NCI-H2227 (cell line): ENCODE results near the gene RRP8.

Experiments used
- DNase-seq: peaks from one replicate; lab custom pipeline; 2025; ENCODE audit not compliant: unreplicated experiment; lab: John Stamatoyannopoulos, UW

RRP8 gene

DNA sequence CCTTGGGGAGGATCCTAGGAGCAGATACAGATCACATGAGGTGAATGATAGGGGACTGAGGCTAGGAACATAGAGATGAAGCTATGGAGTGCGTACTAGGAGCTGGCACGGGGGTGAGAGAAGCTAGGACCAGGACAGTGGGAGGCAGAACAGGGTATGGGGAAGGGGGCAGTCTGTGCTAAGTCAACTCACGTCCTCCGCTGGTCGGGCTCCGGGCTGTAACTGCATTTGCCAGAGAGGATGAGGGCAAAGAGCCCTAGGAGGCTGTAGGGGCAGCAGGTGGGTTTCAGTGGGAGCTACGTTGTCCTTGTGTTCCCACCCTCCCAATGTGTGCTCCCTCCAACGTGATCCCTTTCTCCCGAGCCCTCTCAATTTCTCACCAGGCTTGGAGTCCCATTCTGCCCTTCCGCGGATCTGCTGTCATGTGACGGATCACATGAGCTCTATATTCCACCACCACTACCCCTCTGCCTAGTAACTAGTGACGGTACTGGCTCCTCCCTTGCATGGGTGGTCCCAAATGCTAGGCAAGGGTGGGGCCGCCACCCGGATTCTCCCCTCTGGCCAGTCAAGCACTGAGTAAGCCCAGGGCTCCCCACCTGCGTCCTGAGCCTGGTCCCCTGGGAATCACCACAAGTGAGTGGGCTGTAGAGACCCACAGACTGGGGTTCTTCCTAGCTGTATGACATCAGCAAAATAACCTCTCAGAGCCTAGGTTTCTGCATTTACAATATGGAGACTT, 15.8 kb upstream of the RRP8 start, which contains the start of gene TPP1:
Gene TPP1, minus strand, starts transcription at position 419 of the 742 bp plus-strand sequence. Its CDS starts 22 bp downstream, at position 397.
- peak; percentile 98 for DNase-seq

DNA sequence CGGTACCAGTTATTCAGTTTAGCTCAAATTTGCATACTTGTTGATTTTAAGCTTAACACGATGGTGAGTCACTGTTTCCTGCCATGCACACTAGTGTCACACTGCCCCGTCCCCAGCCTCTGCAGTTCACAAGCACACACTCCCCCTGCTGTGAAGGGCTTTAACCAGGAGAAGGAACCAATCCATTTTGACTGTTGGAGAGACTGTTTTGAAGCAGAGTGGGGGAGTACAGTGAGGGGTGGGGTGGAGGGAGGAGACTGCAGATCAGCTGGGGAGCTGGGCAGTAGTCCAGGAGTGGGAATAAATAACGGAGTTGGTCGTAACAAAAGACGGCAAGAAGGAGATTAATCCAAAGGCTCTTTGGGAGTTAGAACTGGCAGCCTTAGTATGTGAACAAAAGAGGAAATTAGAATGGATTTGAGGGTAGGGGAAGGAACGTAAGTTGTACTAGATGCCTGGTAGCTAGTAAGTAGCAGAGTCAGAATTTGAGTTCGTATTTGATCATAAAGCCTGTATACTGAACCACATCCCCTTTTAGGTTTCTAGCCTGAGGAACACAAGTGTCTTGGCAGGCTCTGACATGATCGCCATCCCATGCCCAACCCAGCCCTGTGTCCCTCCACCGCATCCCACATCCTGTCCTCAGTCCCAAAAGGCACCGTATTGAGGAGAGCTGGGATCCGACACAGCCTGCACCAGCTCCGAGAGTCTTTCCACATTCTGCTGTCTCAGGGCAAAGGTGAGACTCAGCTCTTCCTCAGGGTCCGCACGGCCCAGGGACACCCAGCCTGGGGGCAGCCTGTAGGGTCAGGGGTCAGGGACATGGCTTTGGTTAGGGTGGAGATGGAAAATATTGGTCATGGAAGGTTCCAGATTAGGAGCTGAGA, 14.9 kb upstream of the RRP8 start:
- peak; percentile 32 for DNase-seq

DNA sequence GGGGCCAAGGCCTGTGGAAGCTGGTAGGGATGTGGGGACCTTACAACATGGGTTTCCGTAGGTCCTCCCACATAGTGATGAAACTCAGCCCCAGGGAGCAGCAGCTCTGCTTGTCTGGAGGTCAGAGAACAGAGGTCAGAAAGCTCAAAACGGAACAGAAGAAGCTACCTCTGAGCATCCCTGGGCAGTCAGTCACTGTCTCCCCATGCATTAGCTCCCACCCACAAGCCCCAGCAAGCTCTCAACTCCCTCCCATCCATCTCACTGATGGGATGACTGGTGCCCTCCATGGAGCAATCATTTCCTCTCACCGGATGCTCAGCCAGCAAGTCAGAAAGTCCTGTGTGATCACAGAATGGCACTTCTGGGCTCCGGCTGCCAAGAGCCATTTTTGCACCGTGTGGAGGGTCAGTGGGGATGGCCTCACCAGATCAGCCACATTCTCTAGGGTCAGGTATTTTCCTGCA, 13.9 kb upstream of the RRP8 start:
- DNase-seq, result no peak

DNA sequence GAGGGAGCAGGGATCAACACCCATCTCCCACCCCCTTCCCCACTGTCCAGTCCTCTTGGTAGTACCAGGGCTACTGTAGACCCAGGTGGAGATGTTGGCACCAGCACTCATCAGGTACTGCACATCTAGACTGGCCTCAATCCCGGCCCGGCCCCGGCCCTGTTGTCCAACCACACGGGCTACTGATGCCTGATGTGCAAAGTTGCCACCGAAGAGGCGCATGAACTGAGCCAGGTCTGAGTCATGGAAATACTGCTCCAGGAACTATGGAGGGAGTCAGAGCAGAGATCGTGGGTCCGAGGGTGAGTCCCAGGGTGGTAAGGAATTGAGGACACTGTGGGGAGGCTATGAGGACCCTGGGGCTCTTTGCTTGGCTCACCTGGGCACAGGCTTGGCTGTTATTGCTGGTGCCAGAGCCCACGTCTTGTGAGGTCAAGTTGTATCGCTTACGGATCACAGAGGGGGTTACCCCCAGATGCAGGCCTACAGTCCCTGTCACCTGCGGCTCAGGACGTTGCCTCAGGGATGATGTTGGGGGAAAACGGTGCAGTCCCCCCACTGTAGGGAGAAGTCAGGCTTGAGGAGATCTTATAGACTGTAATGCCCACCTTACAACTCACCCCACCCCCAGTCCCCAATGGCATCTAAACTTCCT, 13.3 kb upstream of the RRP8 start:
- DNase-seq, result no peak

DNA sequence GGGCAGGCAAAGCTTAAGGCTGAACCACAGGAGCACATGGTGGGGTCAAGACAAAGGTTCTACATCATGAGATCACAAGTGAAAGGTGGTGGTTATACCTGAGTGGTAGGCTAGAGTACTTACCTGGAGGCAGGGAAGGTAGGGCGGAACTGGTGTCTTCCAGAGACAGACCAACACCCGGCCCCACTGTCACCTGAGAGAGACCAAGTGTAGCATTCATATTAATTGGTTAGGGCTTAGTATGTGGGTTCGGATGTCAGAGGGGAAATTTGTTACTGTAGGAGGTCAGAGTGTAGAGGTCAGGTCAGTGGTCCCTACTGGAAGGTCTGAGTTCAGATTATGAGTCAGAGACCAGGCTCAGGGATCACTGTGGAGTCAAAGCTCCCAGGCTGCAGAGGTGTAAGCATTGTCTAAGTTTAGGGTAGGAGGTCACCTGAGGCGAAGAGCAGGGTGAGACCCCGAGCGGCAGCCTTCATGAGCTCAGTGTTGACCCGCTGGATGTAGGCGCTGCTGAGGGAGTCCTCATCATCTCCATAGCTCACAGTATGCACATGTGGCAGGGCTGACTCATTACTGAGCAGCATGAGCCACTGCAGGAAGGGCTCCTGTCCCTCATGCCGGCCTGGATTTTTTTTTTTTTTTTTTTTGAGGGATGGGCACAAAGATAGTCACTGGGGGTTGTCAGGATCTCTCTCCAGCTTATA, 12.6 kb upstream of the RRP8 start:
- DNase-seq, result no peak

DNA sequence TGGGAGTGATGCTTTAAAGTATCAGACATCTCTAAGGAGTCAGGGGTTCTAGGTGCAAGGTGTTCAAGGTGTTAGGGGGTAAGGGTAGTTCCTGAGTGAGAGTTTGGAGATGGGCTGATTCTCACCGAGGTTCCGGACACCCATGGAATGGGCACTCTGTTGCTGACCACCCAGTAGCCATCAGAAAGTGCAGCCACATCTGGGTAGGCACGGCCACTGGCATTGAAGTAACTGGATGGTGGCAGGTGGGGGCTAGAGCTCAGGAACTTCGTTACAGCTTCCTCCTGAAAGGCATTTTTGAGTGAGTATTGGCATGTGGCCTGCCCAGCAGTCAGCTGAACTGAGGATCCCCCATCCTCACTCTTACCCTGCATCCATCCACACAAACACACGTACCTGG, 11.6 kb upstream of the RRP8 start:
- DNase-seq, result no peak

DNA sequence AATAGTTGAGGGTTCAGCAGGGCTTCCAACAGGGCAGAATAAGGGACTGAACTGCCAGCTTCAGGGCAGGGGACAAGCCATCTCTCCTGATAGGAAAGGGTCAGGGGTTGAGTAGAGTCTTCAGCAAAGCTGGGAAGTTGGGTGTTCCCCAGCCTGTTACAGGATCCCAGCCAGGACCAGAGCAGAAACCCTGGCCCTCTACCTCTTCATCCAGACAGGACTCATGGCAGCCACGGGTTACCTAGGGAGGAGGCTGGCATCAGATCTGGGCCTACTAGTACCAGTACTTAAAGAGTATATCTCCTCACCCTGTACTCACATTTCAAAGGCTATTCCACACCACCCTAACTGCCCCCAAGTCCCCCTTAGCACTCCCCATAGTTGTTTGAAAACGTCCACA, 11.0 kb upstream of the RRP8 start:
- no peak for DNase-seq

DNA sequence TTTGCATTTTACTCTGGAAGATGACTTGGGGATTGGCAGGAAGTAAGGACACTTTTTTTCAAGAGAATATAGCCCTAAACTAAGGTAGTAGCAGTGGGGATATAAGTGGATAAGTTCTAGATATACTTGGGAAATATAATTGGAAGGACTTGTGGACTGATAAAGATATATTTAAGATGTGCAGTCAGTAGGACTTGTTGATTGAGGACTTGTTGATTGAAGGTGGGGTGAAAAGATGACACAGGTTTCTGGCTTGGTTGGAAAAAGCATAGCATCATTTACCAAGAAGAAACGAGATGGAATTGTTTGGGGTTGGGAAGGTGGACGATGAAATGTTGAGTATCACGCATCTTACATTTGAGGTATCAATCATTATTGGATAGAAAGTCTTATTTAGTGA, 10.1 kb upstream of the RRP8 start:
- no peak for DNase-seq

DNA sequence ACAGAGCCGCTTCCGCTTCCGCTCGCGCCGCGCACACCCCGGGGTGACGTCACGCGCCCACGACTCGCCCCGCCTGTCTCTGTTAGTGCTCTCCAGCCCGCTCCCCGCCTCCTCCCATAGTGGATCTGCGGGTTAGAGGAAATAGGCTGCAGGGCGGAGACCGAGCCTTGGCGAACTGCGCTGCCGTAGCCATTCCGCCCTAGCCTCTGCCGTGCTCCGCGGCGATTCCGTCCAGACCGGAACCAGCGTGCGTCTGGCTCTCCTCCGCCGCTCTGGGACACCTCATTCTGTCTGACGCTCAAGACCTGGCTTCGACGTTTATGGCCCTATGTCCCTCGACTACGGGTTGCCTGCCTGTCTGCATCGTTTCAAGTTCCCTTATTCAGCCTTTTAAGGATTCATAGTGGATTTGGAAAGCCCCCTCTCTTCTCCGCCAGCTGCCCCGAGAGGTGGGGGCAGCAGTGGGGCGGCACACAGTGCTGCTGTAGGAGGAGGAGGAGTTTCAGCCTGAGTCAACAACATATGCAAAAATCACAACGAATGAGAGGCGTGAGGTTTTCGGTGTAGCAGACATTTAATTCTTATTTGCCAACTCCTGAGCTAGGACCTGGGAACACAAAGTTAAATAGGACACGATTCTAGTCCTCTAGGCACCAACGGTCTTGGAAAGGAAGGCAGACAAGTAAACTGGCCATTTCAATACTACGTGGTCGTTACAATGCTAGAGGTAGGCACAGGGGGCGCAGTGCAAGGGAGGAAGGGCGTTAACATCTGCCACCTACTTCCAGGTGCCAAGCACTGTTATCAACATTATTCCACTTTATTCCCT, 9.0 kb upstream of the RRP8 start, which contains the start of gene TAF10:
Gene TAF10, minus strand, starts transcription at position 4 of the 829 bp plus-strand sequence. CDS start 27 bp downstream, outside the sequence.
- DNase-seq, result peak; percentile 98

DNA sequence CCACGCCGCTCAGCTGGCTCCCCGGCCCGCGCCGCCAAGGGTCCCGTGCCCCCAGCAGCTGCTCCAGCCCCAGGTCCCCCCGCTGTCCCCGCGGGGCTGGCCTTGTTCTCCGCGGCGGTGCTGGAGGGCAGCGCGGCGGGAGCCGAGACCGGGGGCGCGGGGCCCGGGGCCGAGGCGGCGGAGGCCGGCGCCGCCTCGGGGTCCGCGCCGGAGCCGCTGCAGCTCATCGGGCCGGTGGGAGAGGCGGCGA, 8.5 kb upstream of the RRP8 start:
- no peak for DNase-seq

DNA sequence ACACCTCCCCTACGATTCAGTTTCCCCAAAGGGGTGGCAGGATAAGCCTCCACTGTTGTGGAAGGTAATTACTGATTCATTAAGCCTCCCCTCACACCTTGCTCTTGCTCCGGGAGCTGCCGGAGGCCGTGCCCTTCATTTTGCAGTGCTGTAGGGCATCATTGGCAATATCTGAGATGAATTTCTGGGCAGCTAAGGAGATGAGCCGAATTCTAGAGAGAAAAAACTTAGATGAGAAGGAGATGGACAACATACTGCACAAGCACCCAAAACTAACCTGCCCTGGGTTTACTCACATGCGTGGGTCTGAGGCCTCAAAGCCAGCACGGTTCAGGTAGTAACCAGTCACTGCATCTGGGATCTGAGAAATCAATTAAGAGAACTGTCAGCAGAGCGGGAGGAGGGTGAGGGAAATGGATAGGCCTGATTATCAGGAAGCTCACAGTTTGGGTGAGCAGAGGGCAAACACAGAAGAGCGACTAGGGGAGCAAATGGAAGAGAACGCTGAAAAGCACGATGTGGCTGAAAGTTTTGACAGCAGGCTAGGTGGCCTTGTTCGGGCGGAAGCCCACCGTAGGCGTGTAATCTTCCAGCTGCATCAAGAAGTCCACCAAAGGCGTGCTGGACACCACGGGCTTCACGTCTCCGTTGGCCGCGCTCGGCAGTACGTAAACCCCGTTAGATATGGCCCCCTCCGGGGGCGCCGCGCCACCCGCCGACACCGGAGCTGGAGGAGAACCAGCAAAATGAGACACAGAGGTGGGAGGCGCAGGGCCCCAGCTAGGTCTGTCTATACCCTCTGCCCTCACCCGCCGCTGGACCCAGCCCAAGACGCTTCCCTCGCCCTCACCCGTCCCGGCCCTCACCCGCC, 7.9 kb upstream of the RRP8 start:
- peak; percentile 57 for DNase-seq

DNA sequence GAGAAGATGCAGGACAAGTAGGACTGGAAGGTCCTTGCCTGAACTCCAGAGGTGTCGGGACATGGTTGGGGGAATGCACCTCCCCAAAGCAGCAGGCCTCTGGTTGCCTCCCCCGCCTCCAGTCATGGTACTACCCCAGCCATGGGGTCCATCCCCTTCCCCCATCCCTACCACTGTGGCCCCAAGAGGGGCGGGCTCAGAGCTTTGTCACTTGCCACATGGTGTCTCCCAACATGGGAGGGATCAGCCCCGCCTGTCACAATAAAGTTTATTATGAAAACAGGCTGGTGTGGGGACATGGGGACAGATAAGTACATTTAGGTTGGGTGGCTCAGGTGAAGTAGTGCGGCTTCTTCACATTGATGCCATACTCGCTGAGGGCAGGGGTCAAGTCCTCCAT, 7.2 kb upstream of the RRP8 start:
- DNase-seq, result no peak

DNA sequence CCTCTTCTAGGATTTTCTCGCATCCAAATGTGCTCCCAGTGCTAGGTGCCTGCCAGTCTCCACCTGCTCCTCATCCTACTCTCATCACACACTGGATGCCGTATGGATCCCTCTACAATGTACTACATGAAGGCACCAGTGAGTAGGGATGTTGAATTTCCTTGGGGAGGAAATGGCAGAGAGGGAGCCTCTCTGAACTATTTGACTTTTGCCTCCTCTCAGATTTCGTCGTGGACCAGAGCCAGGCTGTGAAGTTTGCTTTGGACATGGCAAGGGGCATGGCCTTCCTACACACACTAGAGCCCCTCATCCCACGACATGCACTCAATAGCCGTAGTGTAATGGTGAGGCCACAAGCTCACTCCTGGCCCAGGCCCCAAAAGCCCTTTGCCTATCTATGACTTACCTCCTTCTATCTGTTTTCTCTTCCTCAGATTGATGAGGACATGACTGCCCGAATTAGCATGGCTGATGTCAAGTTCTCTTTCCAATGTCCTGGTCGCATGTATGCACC, 6.1 kb upstream of the RRP8 start:
- DNase-seq, result no peak

DNA sequence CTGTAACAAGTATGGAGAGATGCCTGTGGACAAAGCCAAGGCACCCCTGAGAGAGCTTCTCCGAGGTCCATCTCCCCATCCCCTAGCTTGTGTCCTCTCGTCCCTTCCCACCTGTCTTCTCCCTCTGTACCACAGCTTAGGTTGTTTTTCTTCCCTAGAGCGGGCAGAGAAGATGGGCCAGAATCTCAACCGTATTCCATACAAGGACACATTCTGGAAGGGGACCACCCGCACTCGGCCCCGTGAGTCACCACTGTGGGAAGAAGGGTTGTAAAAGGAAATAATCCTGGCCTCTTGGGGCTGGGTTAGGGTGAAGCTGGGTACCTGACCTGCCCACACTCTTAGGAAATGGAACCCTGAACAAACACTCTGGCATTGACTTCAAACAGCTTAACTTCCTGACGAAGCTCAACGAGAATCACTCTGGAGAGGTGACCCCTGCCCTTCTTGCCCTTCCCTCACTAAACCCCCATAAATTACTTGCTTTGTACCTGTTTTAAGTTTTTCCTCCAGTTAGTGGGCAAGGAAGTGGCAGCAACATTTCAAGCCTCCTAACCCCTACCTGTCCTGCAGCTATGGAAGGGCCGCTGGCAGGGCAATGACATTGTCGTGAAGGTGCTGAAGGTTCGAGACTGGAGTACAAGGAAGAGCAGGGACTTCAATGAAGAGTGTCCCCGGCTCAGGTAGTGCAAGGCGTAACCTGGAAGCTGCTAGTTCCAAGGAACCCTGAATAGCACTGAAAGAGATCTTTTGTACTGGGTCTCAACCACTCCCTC, 5.5 kb upstream of the RRP8 start:
- no peak for DNase-seq

DNA sequence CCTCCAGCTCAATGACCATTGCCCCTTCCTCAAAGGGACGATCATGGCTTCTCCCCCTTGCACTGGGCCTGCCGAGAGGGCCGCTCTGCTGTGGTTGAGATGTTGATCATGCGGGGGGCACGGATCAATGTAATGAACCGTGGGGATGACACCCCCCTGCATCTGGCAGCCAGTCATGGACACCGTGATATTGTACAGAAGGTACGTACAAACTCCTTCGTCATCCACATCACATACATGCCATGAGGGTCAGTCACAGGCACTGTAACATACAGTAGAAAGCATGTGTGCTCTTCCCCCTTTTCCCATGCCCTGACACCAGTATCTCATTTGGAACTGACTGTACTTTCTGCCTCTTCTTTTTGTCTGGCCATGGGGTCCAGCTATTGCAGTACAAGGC, 4.6 kb upstream of the RRP8 start:
- DNase-seq, result no peak

DNA sequence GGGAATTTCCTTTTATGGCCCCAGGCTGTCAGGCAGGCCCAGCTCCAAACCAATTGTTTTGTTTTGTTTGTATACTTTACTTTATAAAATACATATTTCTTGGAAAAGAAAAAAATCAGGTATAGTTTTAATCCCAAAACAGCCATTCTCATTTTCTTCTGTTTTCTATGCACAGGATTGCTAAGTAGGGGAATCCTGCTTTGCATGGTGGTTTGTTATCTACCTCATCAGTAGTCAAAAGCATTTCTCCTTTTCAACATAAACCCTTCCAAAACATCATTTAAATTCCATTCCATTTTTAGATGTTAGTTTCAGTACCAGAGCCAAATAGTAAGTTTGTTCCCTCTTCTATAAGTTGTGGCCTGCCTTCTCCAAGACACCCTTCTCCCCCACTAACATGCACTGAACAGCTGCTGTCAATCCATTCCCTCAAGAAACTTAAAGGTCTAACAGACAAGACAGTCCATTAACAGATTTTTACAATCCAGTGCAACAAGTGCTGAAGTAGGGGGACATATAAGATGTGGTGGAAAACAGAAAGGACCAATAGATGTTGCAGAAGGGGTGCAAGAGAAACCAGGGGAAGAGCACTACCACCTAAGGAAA, 3.9 kb upstream of the RRP8 start:
- no peak for DNase-seq

DNA sequence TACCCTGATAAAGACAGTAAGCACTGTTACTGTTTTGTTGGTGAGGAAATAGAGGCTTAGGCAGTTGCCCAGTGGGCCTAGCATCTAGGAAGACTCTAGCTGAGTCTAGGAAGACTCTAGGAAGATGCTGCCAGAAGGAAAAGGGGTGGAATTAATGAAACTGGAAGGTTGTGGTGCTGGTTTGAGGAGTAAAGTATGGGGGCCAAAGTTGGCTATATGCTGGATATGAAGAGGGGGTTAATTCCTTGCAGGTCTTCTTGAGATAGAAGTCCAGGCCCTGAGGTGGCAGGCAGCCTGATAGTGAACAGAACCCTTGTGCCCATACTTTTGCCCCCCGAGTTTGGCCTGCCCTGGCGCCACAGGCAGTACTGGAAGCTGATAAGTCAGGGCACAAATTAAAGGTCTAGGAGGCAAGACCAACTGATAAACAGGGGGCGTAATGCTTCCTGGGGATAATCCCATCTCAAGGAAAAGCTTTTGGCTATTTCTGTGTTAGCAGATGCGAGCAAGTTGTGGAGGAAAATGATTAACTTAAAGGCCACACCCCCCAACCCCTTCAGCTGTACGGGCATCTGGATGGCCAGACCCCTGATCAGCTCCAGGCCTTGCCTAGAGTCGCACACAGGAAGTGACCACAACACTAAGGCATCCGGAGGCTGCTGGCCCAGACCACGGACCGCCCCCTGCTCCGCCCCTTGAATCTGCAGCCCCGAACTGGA, 3.2 kb upstream of the RRP8 start:
- peak; percentile 87 for DNase-seq
